Fibroblast of gingiva (primary cell): Measurements from ENCODE around the gene MYO7A.
A peak's percentile ranks its signal among the peaks of the same experiment; 100 is the strongest.

Experiments used
- DNase-seq: peaks from one replicate; pipeline ENCODE4 v3.0.0-alpha.2; 2011; ENCODE audit warnings: low read depth

Gene MYO7A

GRCh38 chr11:77217156-77217555 is 89.1 kb downstream of the MYO7A start:
- no peak for DNase-seq

GRCh38 chr11:77223797-77224196 is 95.8 kb downstream of the MYO7A start:
- no peak for DNase-seq

DNA sequence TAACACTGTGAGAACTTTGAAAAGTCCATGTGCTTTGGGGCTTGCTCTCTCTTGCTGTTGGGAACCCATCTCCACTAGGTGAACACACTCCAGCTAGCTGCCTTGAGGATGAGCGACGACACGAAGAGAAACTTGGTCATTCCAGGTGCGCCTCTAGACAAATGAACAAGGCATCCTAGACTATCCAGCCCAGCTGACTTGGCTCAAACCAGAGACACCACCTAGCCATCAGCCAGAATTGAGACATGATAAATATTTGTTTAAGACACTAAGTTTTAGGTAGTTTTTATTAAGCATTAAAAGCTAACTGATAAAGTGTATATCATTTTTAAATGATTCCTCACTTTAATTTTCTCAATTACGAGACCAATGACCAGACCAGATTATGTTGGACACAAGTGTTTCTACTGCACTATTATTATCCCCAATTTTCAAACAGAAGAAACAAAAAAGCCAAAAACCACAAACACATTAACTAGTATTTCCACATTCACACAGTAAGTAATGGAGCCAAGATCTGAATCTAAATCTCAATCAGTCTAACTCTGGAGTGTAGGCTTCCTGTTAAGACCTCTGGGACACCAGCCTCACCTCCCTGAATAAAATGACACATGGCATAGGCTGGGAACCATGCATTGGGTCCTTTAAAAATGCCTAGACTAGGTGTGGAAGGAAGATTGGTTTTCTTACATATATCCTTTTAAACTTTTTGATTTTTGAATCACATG is 103.0 kb downstream of the MYO7A start:
- no peak for DNase-seq

DNA sequence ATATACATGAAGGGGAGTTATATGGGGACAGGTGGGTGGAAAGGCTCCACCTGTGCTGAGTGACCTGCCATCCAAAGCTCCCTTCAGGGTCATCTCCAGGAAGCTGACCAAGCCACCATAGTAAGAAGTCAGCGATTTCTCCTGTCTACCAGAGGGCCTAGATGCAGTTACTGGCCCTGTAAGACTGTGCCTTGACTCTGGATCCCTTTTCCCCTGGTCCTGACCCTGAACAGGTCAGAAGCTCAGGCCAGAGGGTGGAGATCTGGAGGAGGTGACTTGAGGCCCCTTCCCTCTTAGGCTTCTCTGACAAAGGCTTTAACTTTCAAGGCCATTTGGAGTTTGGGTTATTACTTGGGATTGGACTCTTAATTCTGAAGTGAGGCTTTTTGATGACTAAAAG is 103.8 kb downstream of the MYO7A start:
- no peak for DNase-seq

- DNase-seq, result no peak
Measured at GRCh38 chr11:77232242-77232641, 104.2 kb downstream of the MYO7A start.

- no peak for DNase-seq
Measured at GRCh38 chr11:77233011-77233410, 105.0 kb downstream of the MYO7A start.

GRCh38 chr11:77236901-77237300 is 108.9 kb downstream of the MYO7A start:
- no peak for DNase-seq

DNA sequence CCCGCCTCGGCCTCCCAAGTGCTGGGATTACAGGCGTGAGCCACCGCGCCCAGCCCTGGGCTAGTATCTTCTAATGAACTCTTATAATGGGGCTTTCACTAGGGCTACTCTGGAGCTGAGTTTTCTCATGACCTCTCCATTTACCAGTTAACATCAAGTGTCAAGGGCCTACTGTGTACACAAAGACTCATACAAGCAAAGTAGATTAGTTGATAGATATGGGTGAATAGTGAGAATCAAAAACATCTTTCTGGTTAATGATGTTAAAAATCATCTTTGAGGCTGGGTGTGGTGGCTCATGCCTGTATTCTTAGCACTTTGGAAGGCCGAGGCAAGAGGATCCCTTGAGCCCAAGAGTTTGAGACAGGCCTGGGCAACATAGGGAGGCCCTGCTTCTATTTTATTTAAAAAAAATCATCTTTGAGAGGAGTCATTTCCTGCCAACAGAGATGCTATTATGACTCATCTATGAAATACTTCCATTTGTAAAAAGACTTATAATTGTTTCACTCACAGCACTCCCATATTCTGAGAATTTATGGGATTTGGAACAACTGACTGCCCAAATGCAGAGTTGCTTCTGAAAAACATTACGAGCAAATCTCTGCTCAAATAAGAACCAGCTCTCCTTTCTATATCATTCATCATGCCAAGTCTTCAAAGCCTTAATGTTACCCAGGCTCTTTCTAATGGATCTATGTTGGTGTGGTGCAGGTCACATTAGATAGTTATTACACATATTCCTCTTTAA is 116.4 kb downstream of the MYO7A start:
- DNase-seq, result peak; percentile 47

DNA sequence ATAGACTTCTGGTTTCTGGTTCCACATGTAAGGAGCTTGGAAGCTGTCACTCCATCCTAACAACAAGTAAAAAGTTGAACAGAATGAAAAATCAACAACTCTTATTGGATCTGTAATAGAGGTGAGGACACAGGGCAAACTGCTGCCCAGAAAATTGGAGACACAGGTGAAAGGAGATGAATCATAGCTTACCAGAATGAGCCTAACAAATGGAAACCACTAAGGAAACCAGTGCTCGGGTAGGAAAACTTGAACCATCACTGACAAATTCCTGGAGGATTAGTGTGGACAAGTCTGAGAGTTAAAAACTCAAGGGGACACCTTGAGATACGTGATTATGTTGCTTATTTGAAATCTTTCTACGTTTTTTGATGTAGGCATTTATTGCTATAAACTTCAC is 121.4 kb downstream of the MYO7A start:
- no peak for DNase-seq

DNA sequence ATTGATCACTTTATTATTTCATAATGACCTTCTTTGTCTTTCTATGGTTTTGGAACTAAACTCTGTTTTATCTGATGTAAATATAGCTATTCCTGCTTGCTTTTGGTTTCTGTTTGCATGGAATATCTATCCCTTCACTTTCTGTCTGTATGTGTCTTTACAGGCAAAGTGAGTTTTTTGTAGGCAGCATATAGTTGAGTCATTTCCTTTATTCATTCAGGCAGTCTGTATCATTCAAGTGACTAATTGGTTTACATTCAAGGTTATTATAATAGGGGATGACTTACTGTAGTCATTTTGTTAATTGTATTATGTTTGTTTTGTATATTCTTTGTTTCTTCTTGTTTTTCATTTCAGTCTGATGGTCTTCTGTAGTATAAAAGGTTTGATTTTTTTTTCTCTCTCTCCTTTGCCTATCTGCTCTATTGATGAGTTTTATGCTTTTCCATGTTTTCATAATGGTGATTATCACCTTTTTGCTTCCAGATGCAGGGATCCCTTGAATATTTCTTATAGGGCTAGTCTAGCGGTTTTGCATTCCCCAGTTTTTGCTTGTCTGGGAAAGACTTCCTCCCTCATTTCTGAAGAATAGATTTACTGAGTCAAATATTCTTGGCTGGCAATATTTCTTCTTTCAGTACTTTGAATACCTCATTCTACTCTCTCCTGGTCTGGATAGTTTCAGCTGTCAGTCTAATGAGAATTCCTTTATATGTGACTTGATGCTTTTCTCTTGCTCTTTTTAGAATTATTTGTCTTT is 123.0 kb downstream of the MYO7A start:
- DNase-seq, result no peak

- DNase-seq, result no peak
Measured at GRCh38 chr11:77252555-77253270, 124.7 kb downstream of the MYO7A start.

GRCh38 chr11:77253690-77254089 is 125.6 kb downstream of the MYO7A start:
- no peak for DNase-seq

DNA sequence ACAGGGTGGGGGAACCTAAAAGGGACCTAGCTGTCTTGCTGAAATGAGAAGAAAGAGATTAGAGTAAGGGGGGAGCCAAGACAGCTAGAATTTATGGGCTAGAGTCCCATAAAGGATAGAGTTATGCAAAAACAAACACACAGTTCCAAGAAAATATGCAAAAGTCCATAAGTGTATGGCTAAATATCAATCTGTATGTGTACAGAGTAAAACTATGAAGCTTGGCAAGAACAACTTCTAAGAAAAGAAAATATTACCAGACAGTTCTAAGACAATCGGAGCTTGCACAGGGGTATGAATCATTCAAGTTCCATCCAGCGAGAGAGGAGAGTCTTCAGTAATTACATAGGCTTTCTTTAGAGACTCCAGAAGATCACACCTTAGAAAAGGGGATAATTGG is 131.6 kb downstream of the MYO7A start:
- DNase-seq, result peak; percentile 78

- no peak for DNase-seq
Measured at GRCh38 chr11:77262803-77263202, 134.8 kb downstream of the MYO7A start.
